K562 (cell line): ENCODE results near the gene ZNF652.
"Not testable (repeated sequence)": the region's sequence is repeated elsewhere in the genome, so short reads cannot be mapped to it uniquely, and the experiment has no call there.

ENCODE experiments used
- CTCF ChIP-seq, 3 experiments: IDR thresholded peaks in 2 of 3; conservative IDR thresholded peaks in 1 of 3; 2 replicates each; pipeline ENCODE4 v1.5.1; 2011 to 2012; ENCODE audit warnings: low read length in 3 of 3, mild to moderate bottlenecking in 3 of 3, control low read depth in 2 of 3, improper control_type of control experiment in 1 of 3, inconsistent platforms in 1 of 3, low read depth in 1 of 3, mixed read lengths in 1 of 3, moderate library complexity in 1 of 3; ENCODE audit not compliant: insufficient read depth in 2 of 3
- E2F8 ChIP-seq: fragments of 450-650 bp; IDR thresholded peaks from 2 replicates; pipeline ENCODE4 v1.7.1; 2018; ENCODE audit warnings: mild to moderate bottlenecking, low read depth; ENCODE audit not compliant: partially characterized antibody
- EP300 ChIP-seq: IDR thresholded peaks from 2 replicates; pipeline ENCODE4 v1.6.1; 2012; ENCODE audit warnings: low read length, improper control_type of control experiment
- FOXK2 ChIP-seq, 2 experiments: fragments of 450-650 bp; IDR thresholded peaks in 1 of 2; conservative IDR thresholded peaks in 1 of 2; 2 replicates each; pipeline ENCODE4 v1.6.1; 2016; ENCODE audit warnings: low read depth in 2 of 2, mild to moderate bottlenecking in 1 of 2
- HCFC1 ChIP-seq: IDR thresholded peaks from 2 replicates; pipeline ENCODE4 v1.6.1; 2012; ENCODE audit warnings: low read depth, low read length, improper control_type of control experiment
- IRF2 ChIP-seq: sonication (generic); formaldehyde crosslinking; IDR thresholded peaks from 2 replicates; pipeline ENCODE4 v1.8.1; 2022; ENCODE audit warnings: mild to moderate bottlenecking, missing genetic modification reagents
- MXD1 ChIP-seq: fragments of 250-450 bp; sonication (Bioruptor Pico); IDR thresholded peaks from 2 replicates; pipeline ENCODE4 v1.8.0; 2021; ENCODE audit warnings: borderline replicate concordance, mild to moderate bottlenecking, moderate library complexity; ENCODE audit not compliant: poor library complexity, severe bottlenecking
- MYC ChIP-seq, 2 experiments: fragments of 250-450 bp in 1 of 2; sonication (Bioruptor Pico) in 1 of 2; IDR thresholded peaks; 2 replicates each; pipeline versions ENCODE4 v1.5.1 to v1.6.1; 2012 to 2021; ENCODE audit warnings: low read depth in 2 of 2, borderline replicate concordance in 1 of 2, improper control_type of control experiment in 1 of 2, low read length in 1 of 2, mild to moderate bottlenecking in 1 of 2, moderate library complexity in 1 of 2
- POLR2AphosphoS5 ChIP-seq: IDR thresholded peaks from 2 replicates; pipeline ENCODE4 v1.6.1; 2011; ENCODE audit warnings: mild to moderate bottlenecking, low read depth, low read length, moderate library complexity; ENCODE audit not compliant: control insufficient read depth, insufficient read depth
- PTTG1 ChIP-seq: fragments of 450-650 bp; IDR thresholded peaks from 2 replicates; pipeline ENCODE4 v1.6.1; 2016; ENCODE audit warnings: low read depth, mild to moderate bottlenecking, missing genetic modification characterization, missing compliant biosample characterization
- SIN3A ChIP-seq, 2 experiments: fragments of 150-350 bp in 1 of 2; IDR thresholded peaks; 2 replicates each; pipeline ENCODE4 v1.6.1; 2011 to 2016; ENCODE audit warnings: borderline replicate concordance in 2 of 2, low read depth in 2 of 2, low read length in 2 of 2, mild to moderate bottlenecking in 2 of 2, moderate library complexity in 2 of 2; ENCODE audit not compliant: control insufficient read depth in 1 of 2
- SNAPC5 ChIP-seq: fragments of 250-450 bp; sonication (Bioruptor Pico); IDR thresholded peaks from 2 replicates; pipeline ENCODE4 v1.8.0; 2021; ENCODE audit warnings: moderate library complexity, mild to moderate bottlenecking, inconsistent platforms
- SREBF1 ChIP-seq: fragments of 150-350 bp; IDR thresholded peaks from 2 replicates; pipeline ENCODE4 v1.6.1; 2014; ENCODE audit warnings: antibody characterized with exemption, low read depth, low read length, borderline replicate concordance

- TF ChIP-seq POLR2AphosphoS5; IRF2; PTTG1 (tag); EP300; FOXK2 (conservative IDR thresholded peaks at IDR 0.05 in 1 of 2, IDR thresholded peaks at IDR 0.05 in 1 of 2; ENCODE audit: low read depth in 2 of 2); HCFC1; SIN3A (IDR thresholded peaks at IDR 0.05; ENCODE audit: borderline replicate concordance in 2 of 2, control insufficient read depth in 1 of 2, low read depth in 2 of 2, low read length in 2 of 2); CTCF (IDR thresholded peaks at IDR 0.05 in 2 of 3, conservative IDR thresholded peaks at IDR 0.05 in 1 of 3; ENCODE audit: insufficient read depth in 2 of 3, low read depth in 1 of 3, low read length in 3 of 3); SNAPC5 (CRISPR knock-in tag); MYC (IDR thresholded peaks at IDR 0.05; ENCODE audit: low read depth, low read length); MYC (CRISPR knock-in tag; IDR thresholded peaks at IDR 0.05; ENCODE audit: borderline replicate concordance, low read depth); MXD1; SREBF1; E2F8: not testable (repeated sequence)
Observed at GRCh38 chr17:49279263-49280015, 82.6 kb downstream of the ZNF652 start.
